ENCODE data around the gene EFHD2. TPM values are rescaled to one million over a fixed set of nuclear protein-coding genes. Genes with fewer than 3 reads are reported as not detected.

Gene EFHD2
- total and polyA plus RNA-seq, 2 of the 8 experiments (the other 6 are each of a cell fraction or from before 2014, with no cell fraction given), result 24.4 to 25.1 TPM

DNA sequence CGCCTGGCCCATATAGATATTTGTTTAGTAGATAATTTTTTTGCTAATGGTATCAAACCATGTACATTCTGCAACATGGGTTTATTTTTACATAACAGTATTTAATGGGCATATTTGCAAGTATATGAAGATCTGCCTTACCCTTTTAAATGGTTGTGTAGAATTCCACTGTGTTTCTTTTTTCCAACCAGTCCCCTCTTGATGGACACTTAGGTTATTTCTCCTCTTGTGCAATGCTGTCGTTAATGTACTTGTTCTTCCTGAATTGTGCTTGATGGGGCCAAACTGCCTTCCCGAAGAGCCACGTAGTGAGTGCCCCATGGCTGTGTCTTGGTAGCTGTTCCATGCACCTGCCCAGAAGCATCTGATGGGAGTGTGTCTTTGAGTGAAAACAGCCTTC is 39.4 kb upstream of the EFHD2 start:
- H3K56ac ChIP-seq (replicated peaks; ENCODE audit: insufficient read length, low read depth, low read length), result no peak overlapping the region
- WGBS, 2 experiments (ENCODE audit: extremely low coverage in 1 of 2, insufficient coverage in 1 of 2, insufficient read length in 1 of 2, insufficient replicate concordance in 2 of 2, low coverage in 1 of 2, low lambda C conversion rate in 2 of 2, missing lambda C conversion rate in 1 of 2), result 88% methylated on average over 4 of the region's 4 CpGs; no CpG with 5 or more reads in 1 of the 2 experiments
- no peaks in the 10 kb centered on the region for H3K79me1 ChIP-seq (ENCODE audit: low read depth, low read length)
- H4K91ac ChIP-seq (replicated peaks; ENCODE audit: insufficient read length, low read length), result no peak overlapping the region
- H4K8ac ChIP-seq (ENCODE audit: extremely low read depth, insufficient read depth, low read length), result no peak overlapping the region
- no peak overlapping the region for H4K5ac ChIP-seq (ENCODE audit: insufficient read length, low read depth, low read length)
- ChIA-PET CTCF (ENCODE audit: partially characterized antibody) (interaction anchor here (4.7 kb wide), 1 partner anchor 46 kb away, joined by 18 read pairs; no protein-coding TSS in a partner anchor), POLR2A (ENCODE audit: partially characterized antibody) (interaction anchor here (1.4 kb wide), 1 partner anchor 20 kb away, joined by 3 read pairs; no protein-coding TSS in a partner anchor)
- H3K4me2 ChIP-seq (ENCODE audit: insufficient read depth in 1 of 2, low read depth in 2 of 2, low read length in 2 of 2), result no peak overlapping the region
- no peaks in the 10 kb centered on the region for H4K20me1 ChIP-seq (replicated peaks in 1 of 2; ENCODE audit: control insufficient read depth in 1 of 2, insufficient read depth in 2 of 2, low read length in 2 of 2)
- H3K18ac ChIP-seq (ENCODE audit: extremely low read depth, low read length), result no peak overlapping the region
- DNase-seq (ENCODE audit: low read depth in 1 of 2, low spot score in 2 of 2), result no peak
- no peaks in the 10 kb centered on the region for H3K36me3 ChIP-seq (ENCODE audit: control insufficient read depth in 2 of 4, insufficient read depth in 4 of 4, low read length in 3 of 4)
- H3K9me3 ChIP-seq (ENCODE audit: insufficient read depth in 2 of 2, low read depth in 1 of 2, low read length in 1 of 2), result no peaks in the 10 kb centered on the region
- H2BK20ac ChIP-seq (ENCODE audit: low read length), result no peak overlapping the region
- no peaks in the 10 kb centered on the region; a peak in 2 of 7 replicates for H3K4me1 ChIP-seq (replicated peaks in 1 of 4; ENCODE audit: control insufficient read depth in 3 of 4, insufficient read depth in 4 of 4, low read length in 3 of 4)
- no peak overlapping the region for H2BK120ac ChIP-seq (replicated peaks; ENCODE audit: low read depth, low read length)
- no peaks in the 10 kb centered on the region for H3K27me3 ChIP-seq (replicated peaks in 1 of 4; ENCODE audit: control insufficient read depth in 3 of 4, extremely low read depth in 1 of 4, insufficient read depth in 3 of 4, low read length in 3 of 4)
- H3K4ac ChIP-seq (replicated peaks; ENCODE audit: insufficient read length, low read depth, low read length), result no peak overlapping the region
- H2BK5ac ChIP-seq (ENCODE audit: low read depth, low read length), result no peak overlapping the region
- no peak overlapping the region for H2AK5ac ChIP-seq (ENCODE audit: low read depth, low read length)
- H3K27ac ChIP-seq (ENCODE audit: low read depth, low read length), result no peak overlapping the region
- H2BK15ac ChIP-seq (ENCODE audit: low read length), result no peak overlapping the region
- H3K9ac ChIP-seq (replicated peaks in 1 of 4; ENCODE audit: extremely low read depth in 1 of 4, low read depth in 3 of 4, low read length in 3 of 4), result no peak overlapping the region
- H2BK12ac ChIP-seq (ENCODE audit: low read depth, low read length), result no peak overlapping the region
- FAIRE-seq, result no peak
- H3K23me2 ChIP-seq (ENCODE audit: low read depth, low read length), result no peaks in the 10 kb centered on the region
- no peak overlapping the region for H2AFZ ChIP-seq (ENCODE audit: low read length)
- H3K14ac ChIP-seq (ENCODE audit: insufficient read length), result no peak overlapping the region
- no peak overlapping the region for H3K4me3 ChIP-seq (ENCODE audit: extremely low read depth in 1 of 4, insufficient read depth in 2 of 4, low read depth in 3 of 4, low read length in 4 of 4)
- H3K79me2 ChIP-seq (ENCODE audit: control insufficient read depth in 1 of 2, insufficient read depth in 2 of 2, low read length in 2 of 2), result no peaks in the 10 kb centered on the region
- no peak overlapping the region for H3K23ac ChIP-seq (ENCODE audit: insufficient read length)
- TF ChIP-seq MAFK (IDR thresholded peaks at IDR 0.05; ENCODE audit: low read depth, low read length), result no peak
- no peak for TF ChIP-seq PHF8 (conservative IDR thresholded peaks at IDR 0.05; ENCODE audit: low read depth, low read length)

Data from H1 (cell line).